GM23248 (cell line): Measurements from ENCODE around the gene RIOK2. TPM values are rescaled to one million over a fixed set of nuclear protein-coding genes. Genes with fewer than 3 reads are reported as not detected.
"Not testable (repeated sequence)": the region's sequence is repeated elsewhere in the genome, so short reads cannot be mapped to it uniquely, and the experiment has no call there.

Source experiments
- DNase-seq: peaks from one replicate; pipeline ENCODE4 v3.0.0-alpha.2; 2015
- H2AFZ ChIP-seq: fragments of 200-600 bp; sonication (generic); 2 replicates; pipeline ENCODE4 v1.6.1; 2016; ENCODE audit warnings: antibody characterized with exemption
- H3F3A ChIP-seq: fragments of 200-600 bp; sonication (generic); 2 replicates; pipeline ENCODE4 v1.6.1; 2016; ENCODE audit warnings: mild to moderate bottlenecking, antibody characterized with exemption, mixed run types; ENCODE audit not compliant: insufficient read depth
- H3K27ac ChIP-seq: fragments of 200-600 bp; sonication (generic); 2 replicates; pipeline ENCODE4 v1.5.1; 2016; ENCODE audit warnings: mild to moderate bottlenecking
- H3K27me3 ChIP-seq: fragments of 200-600 bp; sonication (generic); replicated peaks from 2 replicates; pipeline ENCODE4 v1.6.1; 2016; ENCODE audit warnings: mild to moderate bottlenecking; ENCODE audit not compliant: insufficient read depth
- H3K36me3 ChIP-seq: fragments of 200-600 bp; sonication (generic); 2 replicates; pipeline ENCODE4 v1.6.1; 2016; ENCODE audit warnings: low read depth, mild to moderate bottlenecking
- H3K4me1 ChIP-seq: fragments of 200-600 bp; sonication (generic); 2 replicates; pipeline ENCODE4 v1.6.1; 2016; ENCODE audit warnings: mild to moderate bottlenecking; ENCODE audit not compliant: insufficient read depth
- H3K4me2 ChIP-seq: fragments of 200-600 bp; sonication (generic); one replicate; pipeline ENCODE4 v1.6.1; 2016; ENCODE audit warnings: mild to moderate bottlenecking; ENCODE audit not compliant: unreplicated experiment
- H3K4me3 ChIP-seq: fragments of 200-600 bp; sonication (generic); 2 replicates; pipeline ENCODE4 v1.5.1; 2016; ENCODE audit warnings: mild to moderate bottlenecking
- H3K79me2 ChIP-seq: fragments of 200-600 bp; sonication (generic); 2 replicates; pipeline ENCODE4 v1.6.1; 2016; ENCODE audit warnings: mild to moderate bottlenecking; ENCODE audit not compliant: insufficient read depth
- H3K9ac ChIP-seq: fragments of 200-600 bp; sonication (generic); 2 replicates; pipeline ENCODE4 v1.6.1; 2016; ENCODE audit warnings: mild to moderate bottlenecking
- H3K9me2 ChIP-seq: fragments of 200-600 bp; sonication (generic); 2 replicates; pipeline ENCODE4 v1.6.1; 2016; ENCODE audit warnings: mixed run types, mild to moderate bottlenecking, moderate library complexity; ENCODE audit not compliant: insufficient read depth
- H3K9me3 ChIP-seq: fragments of 200-600 bp; sonication (generic); one replicate; pipeline ENCODE4 v1.6.1; 2017; ENCODE audit warnings: low read depth
- H4K20me1 ChIP-seq: fragments of 200-600 bp; sonication (generic); 2 replicates; pipeline ENCODE4 v1.6.0; 2016; ENCODE audit not compliant: insufficient read depth
- EZH2 ChIP-seq: fragments of 200-600 bp; sonication (generic); IDR thresholded peaks from 2 replicates; pipeline ENCODE4 v1.6.1; 2018; ENCODE audit warnings: antibody characterized with exemption, mild to moderate bottlenecking; ENCODE audit not compliant: insufficient read depth, poor library complexity, severe bottlenecking
- EZH2phosphoT487 ChIP-seq: fragments of 200-600 bp; sonication (generic); IDR thresholded peaks from 2 replicates; pipeline ENCODE4 v1.6.1; 2018; ENCODE audit warnings: antibody characterized with exemption, moderate library complexity, mild to moderate bottlenecking, low read depth; ENCODE audit not compliant: insufficient read depth
- WGBS, 2 experiments: methylation state at CpG; one replicate each; pipeline ENCODE4 v1.1.6; 2015 to 2017; ENCODE audit warnings: low lambda C conversion rate in 2 of 2, low coverage in 1 of 2; ENCODE audit errors: missing lambda C conversion rate in 2 of 2; 5-methylcytosine and 5-hydroxymethylcytosine counted together
- in situ Hi-C: fragments of 300-500 bp; cut with MboI; formaldehyde crosslinking; loops from 2 replicates; pipeline ENCODE4 v1.15.0; 2020
- polyA plus RNA-seq: library from polyadenylated mRNA; unstranded; fragments of >200 nt; fragmentation: Nextera tagmentation; extraction: Ambion mirVana; gene quantifications from 2 replicates; pipeline ENCODE4 v1.2.1, GENCODE V29; 2016
- total RNA-seq: library from RNA; depleted of rRNA; stranded (reverse); fragments of >200 nt; shearing (Covaris generic); gene quantifications from 2 replicates; pipeline ENCODE4 v1.2.3, GENCODE V29; 2014

RIOK2 gene
- total and polyA plus RNA-seq, 2 experiments from 2014 or later: 35.5 to 55.6 TPM

GRCh38 chr5:97141031-97141430 lies 42.0 kb downstream of the RIOK2 start:
- no peak for DNase-seq
- Histone ChIP-seq H2AFZ (no peak overlapping the region), H3K27ac (no peak overlapping the region), H3K4me1 (no peaks in the 10 kb centered on the region), H3K79me2 (no peaks in the 10 kb centered on the region), H3K36me3 (no peaks in the 10 kb centered on the region), H3K9me3 (no peaks in the 10 kb centered on the region), H3K4me2 (no peak overlapping the region), H4K20me1 (no peaks in the 10 kb centered on the region), H3K9me2 (no peaks in the 10 kb centered on the region), H3K9ac (no peak overlapping the region), H3K4me3 (no peak overlapping the region), H3F3A (no peaks in the 10 kb centered on the region), H3K27me3 (peaks cover 34% of the 10 kb centered on the region)
- TF ChIP-seq EZH2: no peak
- TF ChIP-seq EZH2phosphoT487: no peak
- 45 to 61% methylated on average over 4 of the region's 4 CpGs for WGBS, 2 experiments
- in situ Hi-C loops: loop anchor here (25.0 kb wide), 1 partner anchor 529 kb away; no protein-coding TSS in a partner anchor

GRCh38 chr5:97140250-97140649 lies 42.8 kb downstream of the RIOK2 start:
- 5 to 19% methylated on average over 1 of the region's 1 CpG for WGBS, 2 experiments
- not testable (repeated sequence) for H3K4me2 ChIP-seq, H3K9me2 ChIP-seq, H3K9me3 ChIP-seq, H3K27ac ChIP-seq, H3K4me1 ChIP-seq, H4K20me1 ChIP-seq, H3F3A ChIP-seq, H3K79me2 ChIP-seq, H3K4me3 ChIP-seq, H2AFZ ChIP-seq, DNase-seq, H3K36me3 ChIP-seq, H3K9ac ChIP-seq
- H3K27me3 ChIP-seq: peaks cover 34% of the 10 kb centered on the region
- in situ Hi-C loops: loop anchor here (25.0 kb wide), 1 partner anchor 528 kb away; no protein-coding TSS in a partner anchor

GRCh38 chr5:97136475-97136874 lies 46.6 kb downstream of the RIOK2 start:
- H3K79me2 ChIP-seq: no peaks in the 10 kb centered on the region
- no peaks in the 10 kb centered on the region for H3K9me3 ChIP-seq
- no peak for TF ChIP-seq EZH2
- TF ChIP-seq EZH2phosphoT487: no peak
- no peak overlapping the region for H3K4me3 ChIP-seq
- H3K27ac ChIP-seq: no peak overlapping the region
- peaks cover 27% of the 10 kb centered on the region for H3K27me3 ChIP-seq
- H3K4me1 ChIP-seq: peaks cover 7% of the 10 kb centered on the region
- no peak overlapping the region for H3K4me2 ChIP-seq
- H2AFZ ChIP-seq: no peak overlapping the region
- no peaks in the 10 kb centered on the region; the same call in 1 of the 2 replicates for H3F3A ChIP-seq
- H3K9ac ChIP-seq: no peak overlapping the region
- in situ Hi-C loops: loop anchor here (25.0 kb wide), 1 partner anchor 524 kb away; no protein-coding TSS in a partner anchor
- WGBS, 2 experiments: 33 to 36% methylated on average over 4 of the region's 4 CpGs
- no peak for DNase-seq
- H4K20me1 ChIP-seq: no peaks in the 10 kb centered on the region
- no peaks in the 10 kb centered on the region for H3K9me2 ChIP-seq
- H3K36me3 ChIP-seq: no peaks in the 10 kb centered on the region

- Histone ChIP-seq H3K27ac (no peak overlapping the region), H3K36me3 (no peaks in the 10 kb centered on the region), H3F3A (no peaks in the 10 kb centered on the region; the same call in 1 of the 2 replicates), H3K9me2 (no peaks in the 10 kb centered on the region), H3K9ac (no peak overlapping the region), H3K4me1 (peaks cover 13% of the 10 kb centered on the region), H3K4me3 (no peak overlapping the region), H3K4me2 (no peak overlapping the region), H3K9me3 (no peaks in the 10 kb centered on the region), H3K27me3 (peaks cover 22% of the 10 kb centered on the region), H4K20me1 (no peaks in the 10 kb centered on the region), H3K79me2 (no peaks in the 10 kb centered on the region), H2AFZ (no peak overlapping the region)
- TF ChIP-seq EZH2: no peak
- no peak for TF ChIP-seq EZH2phosphoT487
- DNase-seq: no peak
- in situ Hi-C loops: loop anchor here (25.0 kb wide), 1 partner anchor 524 kb away; no protein-coding TSS in a partner anchor
- 59 to 69% methylated on average over 4 of the region's 4 CpGs for WGBS, 2 experiments
Measured at GRCh38 chr5:97135868-97136267, 47.2 kb downstream of the RIOK2 start.

GRCh38 chr5:97134634-97135033 lies 48.4 kb downstream of the RIOK2 start:
- Histone ChIP-seq H3K79me2 (no peaks in the 10 kb centered on the region), H4K20me1 (no peaks in the 10 kb centered on the region), H3K9me3 (no peaks in the 10 kb centered on the region), H3K27me3 (0 out of 2 replicates have a peak, but pooled peaks cover 10% of the 10 kb centered on the region), H3K27ac (no peak overlapping the region), H3K9me2 (no peaks in the 10 kb centered on the region), H3K4me1 (peaks cover 16% of the 10 kb centered on the region), H3K9ac (no peak overlapping the region), H2AFZ (no peak overlapping the region), H3F3A (no peaks in the 10 kb centered on the region; the same call in 1 of the 2 replicates), H3K36me3 (no peaks in the 10 kb centered on the region), H3K4me3 (no peak overlapping the region), H3K4me2 (no peak overlapping the region)
- TF ChIP-seq EZH2phosphoT487 (no peak), EZH2 (no peak)
- WGBS, 2 experiments: 84 to 96% methylated on average over 3 of the region's 3 CpGs
- in situ Hi-C loops: loop anchor here (25.0 kb wide), 1 partner anchor 522 kb away; no protein-coding TSS in a partner anchor
- no peak for DNase-seq
